NCI-H69 (cell line): Measurements from ENCODE around the gene KSR2.

Experiments
- DNase-seq: peaks from one replicate; lab custom pipeline; 2025; lab: John Stamatoyannopoulos, UW

KSR2 gene

GRCh38 chr12:117491711-117492110 lies 477.1 kb downstream of the KSR2 start:
- no peak for DNase-seq

- no peak for DNase-seq
Measured at GRCh38 chr12:117490130-117490529, 478.7 kb downstream of the KSR2 start.

DNA sequence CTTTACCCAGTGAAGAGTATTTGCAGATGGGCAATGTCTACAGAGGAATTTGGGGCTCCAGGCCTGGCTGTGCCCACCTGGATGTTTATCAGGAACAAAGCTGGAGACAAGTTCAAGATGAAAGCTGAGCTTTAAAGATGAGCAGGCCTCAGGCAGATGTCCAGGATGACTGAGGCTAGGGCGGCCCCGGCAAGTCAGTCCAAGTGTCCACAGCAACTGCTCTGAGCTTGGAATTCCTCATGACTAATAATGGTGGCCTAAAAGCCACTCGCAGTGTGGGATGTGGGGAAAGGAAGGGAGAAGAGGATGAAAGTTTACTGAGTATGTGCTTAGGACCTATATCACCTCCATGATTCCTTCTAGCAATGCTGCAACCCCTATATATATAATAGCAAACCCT lies 479.1 kb downstream of the KSR2 start:
- no peak for DNase-seq

DNA sequence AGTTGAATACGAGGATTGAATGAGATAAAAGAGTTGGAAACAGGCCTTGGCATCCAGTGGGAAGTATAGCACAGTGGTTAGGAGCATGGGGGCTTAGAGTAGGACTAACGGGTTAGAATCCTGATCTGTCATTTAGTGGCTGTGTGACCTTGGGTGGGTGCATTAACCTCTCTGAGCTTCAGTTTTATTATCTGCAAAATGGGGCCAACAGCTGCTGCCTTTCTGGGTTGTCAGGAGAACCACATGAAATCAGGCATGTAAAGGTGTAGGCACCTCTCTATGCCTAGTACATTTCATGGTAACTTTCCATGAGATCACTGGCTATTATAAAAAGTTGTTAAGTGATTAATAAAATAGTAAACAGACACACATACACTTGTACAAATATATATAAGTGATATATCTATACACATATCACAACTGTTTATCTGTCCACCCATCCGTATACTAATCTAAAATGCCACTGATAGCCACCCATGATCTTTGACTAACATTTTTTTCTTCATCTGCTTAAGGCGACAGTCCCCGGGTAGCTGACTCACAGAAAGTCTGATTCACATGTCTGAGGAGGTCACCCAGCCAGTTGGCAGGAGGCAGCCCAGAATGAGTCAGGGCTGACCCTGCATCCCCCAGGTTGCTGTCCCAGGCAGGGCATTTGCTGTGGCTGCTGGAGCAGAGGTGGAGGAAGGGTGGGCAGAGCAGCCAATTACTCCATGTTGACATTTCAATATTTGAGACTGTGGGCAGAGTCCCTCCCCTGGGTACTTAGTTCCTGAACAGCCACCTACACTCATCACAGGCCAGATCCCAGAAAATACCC lies 481.7 kb downstream of the KSR2 start:
- peak; percentile 73 for DNase-seq

DNA sequence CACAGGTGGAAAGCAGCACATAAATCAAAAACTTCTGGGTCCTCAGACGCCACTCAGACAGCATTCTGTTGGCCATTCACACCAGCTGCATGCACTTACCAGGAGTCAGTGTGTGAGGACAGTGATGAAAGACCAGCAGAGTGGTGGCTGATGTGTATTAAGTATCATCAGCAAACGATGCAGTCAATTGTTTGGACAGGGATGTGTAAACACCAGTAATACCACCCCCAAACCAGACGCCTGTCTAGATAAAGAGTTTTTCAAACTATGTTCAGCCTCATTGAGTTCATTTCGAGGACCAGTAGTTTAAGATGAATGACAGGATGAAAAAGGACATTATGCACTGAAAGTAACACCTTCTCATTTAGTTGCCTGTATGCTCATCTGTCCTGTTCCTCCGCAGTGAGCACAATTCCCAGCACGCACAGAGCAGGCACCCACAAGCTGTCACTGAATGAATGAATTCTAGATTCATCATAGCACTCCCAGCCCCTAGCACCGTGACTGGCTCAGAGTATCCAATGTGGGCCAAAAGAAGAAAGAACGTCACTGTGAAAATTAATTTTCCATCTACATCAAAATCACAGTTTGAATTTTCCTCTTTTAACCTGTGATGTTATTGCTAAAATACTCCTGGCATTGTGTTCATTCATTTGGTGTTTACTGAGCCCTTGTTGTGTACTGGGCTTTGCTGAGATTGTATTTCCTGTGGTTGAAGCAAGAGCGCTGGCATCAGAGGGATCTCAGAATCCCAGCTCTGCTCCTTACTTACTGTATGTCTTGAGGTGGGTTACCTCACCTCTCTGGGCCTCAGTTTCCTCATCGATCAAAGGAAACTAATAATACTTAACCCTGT lies 482.6 kb downstream of the KSR2 start:
- peak; percentile 98 for DNase-seq

DNA sequence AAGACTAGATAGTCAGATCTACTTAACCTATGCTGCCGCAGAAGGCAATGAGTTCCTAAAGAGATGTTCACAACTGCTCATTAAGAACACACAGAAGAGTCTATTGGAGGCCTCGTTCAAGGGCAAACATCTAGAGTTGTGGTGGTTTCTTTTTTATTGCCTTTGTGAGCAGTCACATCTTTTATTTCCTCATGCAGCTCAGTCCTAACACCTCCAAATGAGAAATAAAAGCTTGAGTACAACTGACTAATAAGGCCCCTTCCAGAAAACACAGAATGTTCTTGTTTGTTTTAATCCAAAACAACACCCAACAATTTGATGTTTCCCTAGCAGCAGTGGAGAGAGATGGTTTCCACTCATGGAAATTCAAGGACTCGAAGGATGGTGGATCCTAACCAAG lies 483.9 kb downstream of the KSR2 start:
- DNase-seq = peak; percentile 39

DNA sequence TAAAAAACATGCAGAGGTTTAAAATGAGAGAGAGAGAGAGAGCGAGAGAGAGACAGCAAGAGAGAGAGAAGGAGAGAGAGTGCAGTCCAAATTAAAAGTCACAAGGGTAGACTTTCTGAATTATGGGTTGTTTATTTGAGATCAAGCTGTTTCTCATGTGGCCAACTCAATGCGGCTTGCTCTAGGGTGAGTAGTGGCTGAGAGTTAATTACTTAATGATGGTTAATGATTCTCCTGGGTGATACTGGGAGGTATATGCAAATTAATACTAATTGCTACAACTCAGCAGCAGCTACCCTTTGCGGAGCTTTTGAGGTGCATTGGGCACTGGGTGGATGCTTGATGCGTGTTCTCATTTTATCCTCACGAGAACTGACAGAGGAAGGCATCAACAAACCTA lies 485.3 kb downstream of the KSR2 start:
- peak; percentile 91 for DNase-seq

- DNase-seq = no peak
Measured at GRCh38 chr12:117481470-117481869, 487.3 kb downstream of the KSR2 start.

DNA sequence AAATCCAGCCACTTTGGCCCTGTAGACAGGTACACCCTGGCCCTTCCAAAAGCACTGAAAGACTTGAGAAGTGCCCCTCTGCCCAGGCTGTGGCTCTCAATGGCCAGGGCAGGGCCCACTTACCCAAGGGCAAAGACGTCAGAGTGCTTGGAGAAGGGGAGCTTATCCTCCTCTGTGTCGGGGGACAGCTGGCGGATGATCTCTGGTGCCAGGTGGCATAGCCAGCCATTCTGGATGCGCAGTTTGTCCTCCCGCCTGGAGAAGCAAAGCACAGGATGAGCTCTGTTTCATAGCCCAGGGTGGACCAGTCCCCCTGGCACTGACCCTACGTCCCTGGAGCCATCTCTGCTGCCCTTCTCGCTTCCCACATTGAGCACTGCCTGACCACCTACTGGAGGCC lies 492.4 kb downstream of the KSR2 start:
- no peak for DNase-seq

- no peak for DNase-seq
Measured at GRCh38 chr12:117473856-117474255, 494.9 kb downstream of the KSR2 start.

- peak; percentile 68 for DNase-seq
Measured at GRCh38 chr12:117472983-117473382, 495.8 kb downstream of the KSR2 start.

- DNase-seq = peak; percentile 7
Measured at GRCh38 chr12:117470804-117471203, 498.0 kb downstream of the KSR2 start.

DNA sequence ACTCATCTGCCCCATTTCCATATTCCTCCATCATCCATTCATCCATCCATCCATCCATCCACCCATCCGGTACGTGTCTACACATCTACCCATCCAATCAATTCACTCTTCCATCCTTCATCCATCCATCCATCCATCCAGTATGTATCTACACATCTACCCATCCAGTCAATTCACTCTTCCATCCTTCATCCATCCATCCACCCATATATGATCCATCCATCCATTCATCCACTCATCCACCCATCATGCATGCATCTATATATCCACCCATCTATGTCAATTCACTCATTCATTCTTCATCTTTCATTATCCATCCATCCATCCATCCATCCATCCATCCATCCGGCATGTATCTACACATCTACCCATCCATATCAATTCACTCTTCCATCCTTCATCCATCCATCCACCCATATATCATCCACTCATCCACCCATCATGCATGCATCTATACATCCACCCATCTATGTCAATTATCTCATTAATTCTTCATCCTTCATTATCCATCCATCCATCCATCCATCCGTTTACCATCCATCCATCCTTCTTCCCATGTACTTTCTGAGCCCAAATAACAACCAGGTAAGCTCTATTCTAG lies 498.8 kb downstream of the KSR2 start:
- no peak for DNase-seq

GRCh38 chr12:117468016-117468415 lies 500.8 kb downstream of the KSR2 start:
- DNase-seq = peak; percentile 22

GRCh38 chr12:117467588-117467987 lies 501.2 kb downstream of the KSR2 start:
- DNase-seq = no peak

- DNase-seq = no peak
Measured at GRCh38 chr12:117466677-117467362, 502.0 kb downstream of the KSR2 start.

- DNase-seq = no peak
Measured at GRCh38 chr12:117461732-117462131, 507.1 kb downstream of the KSR2 start.

- DNase-seq = no peak
Measured at GRCh38 chr12:117459229-117459628, 509.6 kb downstream of the KSR2 start.

GRCh38 chr12:117457189-117457588 lies 511.6 kb downstream of the KSR2 start:
- no peak for DNase-seq

- DNase-seq = no peak
Measured at GRCh38 chr12:117456076-117456475, 512.7 kb downstream of the KSR2 start.

DNA sequence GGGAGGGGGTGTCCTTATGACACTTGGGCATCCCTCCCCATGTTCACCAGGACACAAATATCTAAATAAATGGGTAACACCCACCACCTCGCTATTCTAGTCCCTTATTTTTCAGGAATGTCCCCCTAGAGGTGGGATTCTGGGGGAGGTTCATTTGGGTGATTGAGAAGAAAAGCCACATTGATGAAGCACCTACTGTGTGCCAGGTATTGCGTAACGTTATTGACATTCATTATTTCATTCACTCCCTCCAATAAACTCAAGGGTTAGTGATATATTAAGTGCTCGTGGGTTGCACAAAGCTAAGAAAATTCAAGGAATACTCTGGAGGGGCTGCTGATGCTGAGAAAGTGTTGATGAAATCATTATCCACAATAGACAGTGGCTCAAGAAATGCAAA lies 514.8 kb downstream of the KSR2 start:
- DNase-seq = no peak

DNA sequence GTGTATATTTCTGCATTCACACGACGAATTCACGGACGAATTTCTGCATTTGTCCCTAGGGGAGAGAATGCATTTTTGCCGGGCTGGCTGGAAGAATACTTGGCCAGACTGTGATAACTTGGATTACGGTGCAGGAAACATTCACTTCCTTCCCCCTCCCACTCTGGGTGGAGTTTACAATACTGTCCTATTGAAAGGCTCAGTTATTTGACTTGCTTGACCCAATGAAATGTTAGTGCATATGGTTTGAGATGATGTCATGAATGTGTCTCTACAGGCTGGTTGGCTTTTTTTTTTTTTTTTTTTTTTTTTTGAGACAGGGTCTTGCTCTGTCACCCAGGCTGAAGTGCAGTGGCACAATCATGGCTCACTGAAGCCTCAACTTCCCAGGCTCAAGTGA lies 516.7 kb downstream of the KSR2 start:
- DNase-seq = no peak
